Middle frontal gyrus (tissue), 1 donor: ENCODE results near the gene NXN.
"Not testable (repeated sequence)": the region's sequence is repeated elsewhere in the genome, so short reads cannot be mapped to it uniquely, and the experiment has no call there.

Experiments
- DNase-seq: peaks from one replicate; pipeline ENCODE4 v3.0.0-alpha.2; 2015; ENCODE audit warnings: low spot score; ENCODE audit errors: extremely low spot score

NXN gene

DNA sequence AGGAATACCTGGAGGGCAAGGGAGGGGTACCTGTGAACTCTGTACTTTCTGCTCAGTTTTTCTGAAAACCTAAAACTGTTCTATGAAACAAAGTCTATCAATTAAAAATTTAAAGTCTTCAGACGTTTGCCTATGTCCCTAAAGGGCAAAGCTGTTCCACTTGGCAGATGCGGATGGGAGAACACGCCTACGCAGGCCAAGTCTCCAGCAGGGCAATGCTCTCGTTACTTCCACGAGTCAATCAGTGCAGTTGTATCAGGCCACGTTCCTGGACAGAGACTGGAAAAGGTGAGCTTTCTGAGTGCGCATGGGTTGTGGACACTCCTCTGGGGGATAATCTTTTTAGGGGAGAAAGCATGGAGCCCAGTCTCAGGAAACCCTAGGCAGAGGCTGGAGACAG is 86.6 kb downstream of the NXN start:
- DNase-seq: no peak

DNA sequence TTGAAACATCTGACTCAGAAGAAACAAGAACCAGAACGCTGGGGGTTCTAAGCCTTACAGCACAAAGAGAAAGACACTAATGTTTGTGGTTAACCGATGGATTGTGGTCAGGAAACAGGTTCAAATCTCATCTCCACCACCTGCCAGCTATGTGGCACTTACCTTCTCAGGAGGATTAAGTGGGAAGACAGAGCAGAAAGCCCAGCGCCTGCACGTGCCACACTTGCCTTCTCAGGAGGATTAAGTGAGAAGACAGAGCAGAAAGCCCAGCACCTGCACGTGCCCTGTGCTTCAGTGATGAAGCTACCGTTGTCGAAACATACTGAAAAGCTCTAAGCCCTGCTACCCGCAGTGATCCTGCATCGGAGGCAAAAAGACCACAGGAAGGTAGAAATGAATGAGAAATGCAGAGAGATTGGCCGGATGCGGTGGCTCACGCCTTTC is 90.6 kb downstream of the NXN start:
- DNase-seq: no peak

DNA sequence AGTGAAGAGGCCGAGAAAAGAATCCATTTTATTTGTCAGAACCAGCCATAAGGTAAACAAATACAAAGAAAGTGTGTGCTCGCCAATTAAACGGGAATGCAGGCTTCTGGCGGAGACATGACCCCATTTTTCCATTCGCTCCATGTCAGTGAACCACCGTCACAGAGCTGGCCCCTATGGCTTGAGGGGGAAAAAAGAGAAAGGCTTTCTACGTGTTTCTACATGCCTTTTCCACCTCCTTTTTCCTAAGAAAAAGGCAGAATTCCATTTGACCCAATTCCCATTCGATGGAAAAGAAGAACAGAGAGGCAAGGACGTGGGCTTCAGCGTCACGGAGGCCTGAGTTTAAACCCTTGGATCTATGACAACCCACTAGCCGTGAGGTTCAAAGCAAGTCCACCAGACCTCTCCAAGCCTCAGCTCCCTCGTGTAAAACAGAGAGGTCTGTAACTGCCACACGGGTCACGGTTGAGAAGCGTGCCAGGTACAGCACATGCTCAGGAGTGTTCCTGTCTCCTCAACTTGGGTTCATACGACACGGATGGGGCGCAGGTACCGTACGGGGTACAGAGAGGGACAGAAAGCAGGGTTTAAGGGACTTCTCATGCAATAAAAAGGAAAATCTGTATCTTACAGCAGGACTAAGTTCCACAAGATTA is 91.9 kb downstream of the NXN start:
- DNase-seq: no peak

DNA sequence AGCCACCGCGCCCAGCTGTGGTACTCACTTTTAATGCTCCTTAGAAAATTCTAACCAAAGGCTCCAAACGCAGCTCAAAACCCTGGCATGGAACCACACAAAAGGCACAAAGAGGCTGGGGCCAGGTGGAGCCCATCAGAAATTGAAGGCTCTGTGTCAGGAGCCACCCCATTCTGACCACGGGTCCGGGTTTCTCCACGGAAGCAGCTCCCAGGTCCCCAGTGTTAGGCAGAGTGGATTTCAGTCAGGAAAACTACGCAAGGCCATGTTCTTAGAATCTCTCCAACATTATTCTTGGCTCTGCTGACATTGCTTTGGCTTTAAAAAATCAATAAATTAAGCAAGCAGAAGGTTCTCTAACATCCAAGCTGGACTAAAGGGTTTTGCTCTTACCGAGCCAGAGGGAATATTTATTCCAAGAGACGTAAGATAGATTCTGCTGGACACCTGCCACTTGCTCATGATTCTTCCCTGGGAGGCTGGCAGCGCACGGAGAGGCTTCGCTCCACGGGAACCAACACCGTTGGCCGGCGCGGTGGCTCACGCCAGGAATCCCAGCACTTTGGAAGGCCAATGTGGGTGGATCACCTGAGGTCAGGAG is 93.5 kb downstream of the NXN start:
- no peak for DNase-seq

DNA sequence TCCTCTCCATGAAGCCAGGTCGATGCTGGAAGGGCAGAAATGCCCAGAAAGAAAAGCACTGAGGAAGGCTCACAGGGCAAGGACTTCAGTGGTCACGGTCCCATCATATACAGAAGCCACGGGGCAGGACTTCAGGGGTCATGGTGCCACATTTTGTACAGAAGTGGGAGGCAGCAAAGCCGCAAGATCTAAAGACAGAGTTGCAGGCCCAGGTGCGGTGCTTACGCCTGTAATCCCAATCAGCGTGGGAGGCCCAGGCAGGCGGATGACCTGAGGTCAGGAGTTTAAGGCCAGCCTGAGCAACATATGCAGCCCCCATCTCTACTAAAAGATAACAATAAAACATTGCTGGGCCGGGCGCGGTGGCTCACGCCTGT is 96.0 kb downstream of the NXN start:
- no peak for DNase-seq

DNA sequence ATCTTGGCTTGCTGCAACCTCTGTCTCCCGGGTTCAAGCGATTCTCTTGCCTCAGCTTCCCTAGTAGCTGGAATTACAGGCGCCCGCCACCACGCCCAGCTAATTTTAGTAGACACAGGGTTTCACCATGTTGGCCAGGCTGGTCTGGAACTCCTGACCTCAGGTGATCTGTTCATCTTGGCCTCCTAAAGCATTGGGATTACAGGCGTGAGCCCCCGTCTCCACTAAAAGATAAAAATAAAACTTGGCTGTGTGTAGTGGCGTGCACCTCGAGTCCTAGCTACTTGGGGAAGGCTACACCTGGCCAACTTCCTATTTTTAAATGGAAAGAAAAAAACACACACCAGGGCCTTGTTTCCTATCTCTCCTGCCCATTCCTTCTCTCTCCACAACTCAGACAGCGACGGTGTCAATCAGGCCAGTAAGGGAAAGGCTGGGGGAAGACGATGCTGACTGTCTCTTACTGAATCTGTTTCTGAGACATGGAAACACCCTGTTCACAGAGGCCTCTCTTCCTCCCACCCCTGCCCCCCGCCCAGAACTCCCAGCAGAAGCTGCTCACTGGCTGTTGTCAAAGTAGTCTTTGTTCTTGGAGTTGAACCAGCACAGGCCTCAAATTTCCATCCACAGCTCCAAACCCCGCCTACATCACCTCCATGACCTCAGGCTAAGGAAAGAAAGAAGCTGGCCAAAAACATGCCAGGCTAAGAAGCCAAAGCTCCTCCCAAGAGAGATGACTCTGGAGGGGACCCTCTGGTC is 96.6 kb downstream of the NXN start:
- no peak for DNase-seq

DNA sequence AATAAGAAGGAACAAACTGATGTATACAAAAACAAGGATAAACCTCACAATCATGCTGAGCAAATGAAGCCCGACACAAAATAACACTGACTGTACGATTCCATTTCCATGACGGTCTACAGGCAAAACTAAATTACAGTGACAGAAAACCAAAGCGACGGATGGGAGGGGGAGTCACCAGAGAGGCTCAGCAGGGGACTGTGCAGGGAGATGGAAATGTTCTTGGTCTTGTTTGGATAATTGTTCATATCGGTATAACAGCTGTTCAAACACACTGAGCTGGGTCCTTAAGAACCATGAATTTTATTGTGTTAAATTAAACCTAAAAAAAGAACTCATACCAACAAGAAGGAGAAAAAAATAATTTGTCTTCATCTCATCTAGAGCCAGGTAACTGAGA is 97.8 kb downstream of the NXN start:
- DNase-seq: no peak

DNA sequence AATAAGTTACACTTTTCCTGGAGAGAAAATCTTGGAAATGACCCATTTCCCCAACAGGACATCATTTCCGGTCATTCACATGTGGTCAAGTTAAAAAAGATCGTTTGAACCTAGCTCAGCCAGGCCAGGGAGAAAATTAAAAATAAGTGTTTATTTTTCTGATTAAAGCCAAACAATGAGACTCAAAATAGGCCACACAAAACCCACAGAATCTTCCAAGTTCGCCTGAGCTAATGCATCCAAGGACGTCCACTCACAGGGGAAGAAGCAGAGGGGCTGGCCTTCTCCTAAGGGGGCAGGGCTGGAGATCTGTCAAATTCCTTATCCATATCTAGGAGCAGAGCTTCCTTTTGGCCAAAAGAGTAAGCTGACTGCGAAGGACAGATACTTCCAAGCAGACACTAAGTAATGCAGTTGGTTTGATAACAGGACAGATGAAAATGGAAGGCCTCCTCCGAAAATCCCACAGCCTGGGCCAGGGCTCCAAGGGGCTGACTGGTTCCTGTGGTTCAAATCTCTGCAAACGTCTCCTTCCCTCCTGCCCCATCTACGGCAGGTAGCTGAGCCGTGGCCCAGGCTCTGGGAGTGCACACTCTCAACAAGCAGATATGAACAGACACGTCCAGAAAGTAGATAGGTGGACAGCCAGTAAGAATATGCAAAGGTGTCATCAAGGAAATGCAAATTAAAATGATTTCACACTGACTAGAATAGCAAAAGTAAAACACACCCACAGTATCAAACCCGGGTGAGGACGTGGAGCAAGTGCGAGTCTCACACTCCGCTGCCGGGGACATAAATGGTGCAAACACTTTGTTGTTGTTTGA is 98.9 kb downstream of the NXN start:
- DNase-seq: no peak

DNA sequence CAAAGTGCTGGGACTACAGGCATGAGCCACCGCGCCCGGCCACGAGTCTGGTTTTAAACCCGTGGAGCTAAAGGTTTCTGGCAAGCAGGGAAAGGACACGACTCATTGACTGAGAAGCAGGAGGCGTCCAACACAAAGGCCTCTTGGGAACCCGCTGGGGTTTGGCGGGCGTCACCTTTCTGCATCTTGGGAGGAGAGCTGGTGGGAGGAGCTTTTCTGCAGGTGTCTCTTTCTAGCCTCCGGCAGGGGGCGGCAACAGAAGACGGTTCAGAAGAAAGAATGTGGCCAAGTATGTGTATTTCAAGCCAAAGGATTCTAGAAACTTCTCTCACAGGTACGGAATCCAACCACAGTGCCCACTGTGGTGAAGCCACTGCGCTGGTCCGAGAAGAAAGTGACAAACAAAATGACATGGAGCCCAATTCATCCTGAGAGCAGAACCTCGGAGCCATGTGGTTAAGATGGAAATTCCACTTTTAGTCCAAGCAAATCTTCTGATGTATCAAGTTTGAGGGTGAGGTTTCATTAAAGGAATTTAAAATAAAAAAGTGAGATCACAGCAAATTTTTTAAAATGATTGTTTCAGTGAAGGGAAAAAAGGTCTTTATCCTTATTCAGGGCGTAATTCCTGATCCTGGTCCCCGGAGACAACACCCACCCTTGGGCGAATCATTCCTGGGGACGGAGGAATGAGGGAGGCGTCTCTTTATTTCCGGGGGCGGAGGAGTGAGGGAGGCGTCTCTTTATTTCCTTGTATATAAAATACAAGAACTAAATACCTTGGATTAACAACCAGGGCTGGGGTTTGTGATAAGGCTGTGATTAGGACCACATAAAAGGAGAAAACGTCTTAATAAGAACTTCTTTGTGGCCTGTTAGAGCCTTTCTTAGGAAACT is 99.8 kb downstream of the NXN start:
- no peak for DNase-seq

DNA sequence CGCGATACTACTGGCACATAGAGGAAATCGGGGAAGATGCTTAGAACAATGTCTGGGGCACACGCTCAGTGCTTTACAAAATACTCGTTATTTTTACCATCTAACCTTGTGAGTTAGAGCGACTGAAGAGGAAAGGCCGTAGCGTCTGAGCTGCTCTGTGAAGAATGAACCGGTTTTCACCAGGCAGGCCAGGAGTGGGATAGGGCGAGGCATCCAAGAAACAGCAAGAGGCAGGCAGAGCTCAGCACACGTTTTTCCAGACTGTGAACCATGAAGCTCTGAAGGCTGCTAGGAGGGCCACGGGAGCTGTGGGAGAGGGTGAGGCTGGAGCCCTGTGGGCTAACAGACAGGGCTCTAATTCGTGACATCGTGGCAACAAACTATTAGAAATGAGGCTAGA is 101.9 kb downstream of the NXN start:
- no peak for DNase-seq

DNA sequence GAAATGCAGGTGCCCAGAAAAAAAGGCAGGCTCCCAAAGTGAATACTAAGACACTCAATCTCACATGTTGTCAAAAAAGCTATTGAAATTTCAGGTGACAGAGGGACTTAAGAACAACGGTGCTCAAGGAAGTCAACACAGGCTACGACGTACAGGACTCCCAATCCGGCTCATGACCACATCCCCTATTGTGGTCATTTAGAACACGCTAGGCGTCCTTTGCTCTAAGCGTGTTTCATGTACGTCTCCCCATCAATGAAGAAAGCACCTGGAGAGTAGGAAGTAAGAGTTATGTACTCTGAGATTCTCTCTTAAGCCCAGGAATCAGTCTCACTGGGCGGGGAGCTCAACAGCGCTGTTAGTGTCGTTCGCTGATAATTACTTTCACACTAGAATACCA is 103.3 kb downstream of the NXN start:
- DNase-seq: no peak

DNA sequence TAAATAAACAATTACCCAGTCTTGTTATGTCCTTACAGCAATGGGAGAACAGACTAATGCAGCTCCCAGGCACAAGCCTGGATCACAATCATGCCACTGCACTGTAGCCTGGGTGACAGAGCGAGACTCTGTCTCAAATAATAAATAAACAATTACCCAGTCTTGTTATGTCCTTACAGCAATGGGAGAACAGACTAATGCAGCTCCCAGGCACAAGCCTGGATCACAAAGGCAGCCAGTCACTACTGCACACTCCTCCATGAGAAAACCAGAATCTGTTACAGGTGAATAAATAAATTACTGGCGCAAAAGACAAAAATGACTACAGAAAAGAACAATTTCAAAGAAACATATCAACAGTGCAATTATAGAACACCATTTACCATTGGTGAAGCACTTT is 105.0 kb downstream of the NXN start:
- not testable (repeated sequence) for DNase-seq

DNA sequence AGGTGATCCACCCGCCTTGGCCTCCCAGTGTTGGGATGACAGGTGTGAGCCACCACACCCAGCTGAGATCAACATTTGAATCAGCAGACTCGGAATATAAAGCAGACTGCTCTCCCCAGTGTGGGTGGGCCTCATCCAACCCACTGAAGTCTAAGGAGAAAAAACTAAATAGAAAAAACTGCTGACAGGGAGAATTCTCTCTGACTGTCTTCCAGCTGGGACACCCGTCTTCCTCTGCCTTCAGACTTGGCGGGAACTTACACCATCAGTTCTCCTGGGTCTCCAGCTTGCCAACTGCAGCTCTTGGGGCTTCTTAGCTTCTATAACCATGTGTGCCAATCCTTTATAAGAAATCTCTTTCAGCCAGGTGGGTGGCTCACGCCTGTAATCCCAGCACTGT is 106.7 kb downstream of the NXN start:
- DNase-seq: no peak

DNA sequence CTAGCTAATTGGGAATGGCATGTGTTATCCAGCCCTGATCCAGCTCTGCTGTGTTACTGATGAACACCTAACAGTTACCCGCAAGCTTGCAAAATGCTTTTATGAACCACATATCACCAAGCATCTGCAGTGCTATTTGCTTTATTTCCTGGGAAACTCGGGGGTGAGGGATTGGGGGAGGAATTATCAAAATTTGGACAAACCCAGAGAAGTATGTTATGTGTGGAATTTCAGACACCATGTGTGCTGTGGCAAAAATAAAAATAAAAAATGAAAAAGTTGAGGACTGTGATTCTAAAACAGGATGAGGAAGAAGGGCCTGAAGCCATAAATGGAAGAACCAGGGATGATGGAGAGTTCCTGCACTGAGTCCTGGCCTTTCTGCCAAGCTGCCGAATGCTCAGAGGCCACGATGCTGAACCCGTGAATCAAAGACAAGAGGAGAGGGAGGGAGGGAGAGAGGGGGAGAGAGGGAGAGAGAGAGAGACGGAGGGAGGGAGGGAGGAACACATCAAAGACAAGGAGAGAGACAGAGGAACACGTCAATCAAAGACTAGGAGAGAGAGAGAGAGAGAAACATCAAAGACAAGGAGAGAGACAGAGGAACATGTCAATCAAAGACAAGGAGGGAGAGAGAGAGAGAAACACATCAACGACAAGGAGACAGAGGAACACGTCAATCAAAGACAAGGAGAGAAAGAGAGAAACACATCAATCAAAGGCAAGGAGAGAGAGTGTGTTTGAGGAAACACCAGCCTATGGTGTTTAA is 107.6 kb downstream of the NXN start:
- no peak for DNase-seq

DNA sequence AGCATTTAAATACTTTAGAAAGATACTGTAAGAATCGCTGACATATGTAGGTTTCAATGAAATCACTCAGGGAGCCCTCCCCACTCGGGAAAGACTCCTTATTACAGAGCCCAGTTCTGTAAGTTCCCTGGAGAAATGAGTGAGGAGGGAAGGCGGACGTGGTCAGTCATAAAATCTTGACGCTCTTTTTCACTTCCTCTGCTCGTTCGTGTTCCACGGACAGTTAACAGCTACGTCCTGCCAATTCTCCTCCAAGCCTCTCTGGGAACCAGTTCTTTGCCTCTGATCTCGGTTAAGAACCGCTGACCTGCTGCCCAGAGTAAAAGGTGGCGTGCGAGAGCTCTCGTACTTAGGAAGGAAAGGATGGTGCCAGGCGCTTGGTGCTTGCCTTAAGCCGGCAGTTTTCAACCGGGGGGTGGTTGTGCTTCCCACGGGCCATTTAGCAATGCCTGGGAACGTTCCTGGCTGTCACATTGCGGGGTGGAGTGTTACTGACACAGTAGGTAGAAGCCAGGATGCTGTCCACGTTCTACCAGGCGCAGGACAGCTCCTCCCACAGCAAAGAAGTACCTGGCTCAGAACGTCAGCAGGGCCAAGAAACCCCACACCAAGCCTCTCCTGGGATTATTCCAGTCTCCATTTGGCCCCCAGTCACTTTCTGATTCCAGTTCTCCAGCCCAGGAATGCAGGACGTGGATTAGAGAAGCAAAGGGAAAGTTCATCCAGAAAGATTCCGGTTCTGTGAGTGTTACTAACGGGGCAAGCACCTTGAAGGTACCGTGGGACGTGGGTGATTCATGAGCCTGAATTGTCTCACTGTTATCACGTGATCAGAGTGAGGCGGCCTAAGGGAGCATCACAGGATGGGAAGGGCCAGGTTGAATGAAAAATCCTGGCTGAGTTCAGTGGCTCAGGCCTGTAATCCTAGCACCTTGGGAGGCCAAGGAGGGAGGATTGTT is 109.7 kb downstream of the NXN start:
- no peak for DNase-seq

DNA sequence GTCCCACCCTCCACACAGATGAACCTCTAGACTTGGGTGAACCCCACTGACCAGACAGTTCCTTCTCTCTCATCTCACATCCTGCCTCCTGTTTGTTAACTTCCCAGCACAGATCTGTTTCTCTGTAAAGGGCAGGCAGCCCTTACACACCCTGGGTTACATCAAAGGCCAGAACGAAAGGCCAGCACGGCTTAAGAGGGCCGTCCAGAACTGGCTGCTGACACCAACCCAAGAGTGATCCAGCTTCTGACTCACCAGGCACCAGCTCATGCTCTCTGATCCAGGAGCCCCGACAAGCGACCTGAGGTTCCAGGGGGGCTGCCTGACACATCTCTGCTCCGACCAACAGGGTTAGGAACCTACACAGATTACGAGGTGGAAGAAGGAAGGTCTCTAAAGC is 110.5 kb downstream of the NXN start:
- DNase-seq: no peak

DNA sequence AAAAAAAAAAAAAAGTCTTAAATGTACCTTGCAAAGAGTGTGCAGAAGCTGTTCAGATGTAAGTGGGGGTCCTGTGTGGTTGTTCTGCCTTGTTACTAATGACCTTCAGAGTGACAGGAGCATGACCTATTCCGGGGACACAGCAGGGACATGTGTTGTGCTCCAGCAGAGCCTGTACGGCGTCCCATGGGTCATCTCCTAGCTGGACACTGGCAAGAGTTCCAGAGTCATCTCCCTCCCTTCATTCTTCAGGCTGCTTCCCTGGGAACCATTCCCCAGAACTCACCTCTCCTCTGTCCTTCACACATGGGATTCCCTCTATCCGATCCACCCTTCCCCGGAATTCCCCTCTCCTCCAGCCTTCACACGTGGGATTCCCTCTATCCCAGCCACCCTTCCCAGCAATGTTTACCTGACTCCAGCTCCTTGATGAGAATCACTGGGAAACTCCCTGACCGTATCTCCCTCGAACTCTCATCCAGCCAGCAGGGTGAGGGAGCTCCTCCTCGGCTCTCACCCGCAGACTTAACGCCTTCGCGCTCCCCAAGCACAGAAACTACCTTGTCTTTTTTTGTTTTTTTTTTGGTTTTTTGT is 111.6 kb downstream of the NXN start:
- no peak for DNase-seq

DNA sequence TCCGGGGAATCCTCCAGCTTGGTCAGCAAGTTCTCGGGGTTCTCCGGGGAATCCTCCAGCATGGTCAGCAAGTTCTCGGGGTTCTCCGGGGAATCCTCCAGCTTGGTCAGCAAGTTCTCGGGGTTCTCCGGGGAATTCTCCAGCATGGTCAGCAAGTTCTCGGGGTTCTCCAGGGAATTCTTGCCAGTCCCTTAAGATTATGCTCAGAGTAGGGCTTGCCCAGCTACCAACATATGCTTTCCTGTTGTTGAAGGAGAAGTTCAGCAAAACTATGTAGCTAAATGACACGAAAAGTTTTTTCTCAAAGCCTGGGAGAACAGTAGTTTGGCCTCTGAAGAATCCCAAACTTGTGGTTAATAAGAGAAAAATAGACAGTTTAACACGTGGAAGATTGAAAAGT is 112.3 kb downstream of the NXN start:
- not testable (repeated sequence) for DNase-seq
